HFF-Myc (cell line): Measurements from ENCODE around the gene DHH.
A peak's percentile ranks its signal among the peaks of the same experiment; 100 is the strongest.
"Not testable (repeated sequence)": the region's sequence is repeated elsewhere in the genome, so short reads cannot be mapped to it uniquely, and the experiment has no call there.

Experiments
- DNase-seq: peaks from one replicate; pipeline ENCODE4 v3.0.0-alpha.2; 2011; ENCODE audit warnings: low read depth; ENCODE audit errors: extremely low read depth
- H3K4me3 ChIP-seq: replicated peaks from 2 replicates; pipeline ENCODE4 v1.5.1; 2011; ENCODE audit warnings: low read depth, mild to moderate bottlenecking, control low read depth, low read length
- CTCF ChIP-seq: IDR thresholded peaks from 2 replicates; pipeline ENCODE4 v1.5.1; 2012; ENCODE audit warnings: mild to moderate bottlenecking, low read depth, low read length, control low read depth; ENCODE audit errors: missing control alignments

DHH gene

GRCh38 chr12:49094160-49094974 is at the start of gene DHH:
TSS of gene DHH (minus strand) at chr12:49094801. CDS start at chr12:49094512, 289 bp downstream.
- DNase-seq: no peak
- H3K4me3 ChIP-seq: 0 out of 2 replicates have a peak within 1 kb of the TSS, but pooled peaks have one; percentile 3
- no peak for TF ChIP-seq CTCF

GRCh38 chr12:49144384-49144783 is 49.8 kb upstream of the DHH start:
- no peak for TF ChIP-seq CTCF
- DNase-seq: no peak
- no peak overlapping the region for H3K4me3 ChIP-seq

GRCh38 chr12:49138999-49139398 is 44.4 kb upstream of the DHH start:
- no peak for DNase-seq
- TF ChIP-seq CTCF: no peak

DNA sequence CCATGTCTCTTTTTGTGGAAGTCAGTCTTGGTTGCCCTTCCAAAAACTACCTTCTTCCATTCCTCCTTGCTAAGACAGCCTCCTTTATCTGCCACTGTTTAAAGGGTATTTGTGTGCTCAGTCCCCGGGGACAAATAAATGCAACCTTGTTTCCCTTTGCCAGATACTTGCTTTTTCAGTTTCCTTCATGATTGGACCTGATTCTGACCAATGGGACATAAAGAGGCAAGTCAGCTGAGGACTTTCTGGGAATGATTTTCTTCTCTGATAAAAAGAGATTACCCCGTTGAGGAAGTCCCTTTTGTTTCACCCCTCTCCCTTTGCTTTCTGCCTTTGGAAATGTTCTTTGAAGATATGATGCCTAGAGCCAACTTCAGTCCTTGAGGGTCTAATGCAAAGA is 44.0 kb upstream of the DHH start:
- H3K4me3 ChIP-seq: no peak overlapping the region
- no peak for TF ChIP-seq CTCF
- DNase-seq: no peak

More at GRCh38 chr12:49138999-49139398, 44.4 kb upstream of the DHH start:
- no peak overlapping the region for H3K4me3 ChIP-seq

- DNase-seq: no peak
- no peak overlapping the region for H3K4me3 ChIP-seq
- TF ChIP-seq CTCF: no peak
These were observed 42.9 kb upstream of the DHH start for GRCh38 chr12:49137476-49137875.

DNA sequence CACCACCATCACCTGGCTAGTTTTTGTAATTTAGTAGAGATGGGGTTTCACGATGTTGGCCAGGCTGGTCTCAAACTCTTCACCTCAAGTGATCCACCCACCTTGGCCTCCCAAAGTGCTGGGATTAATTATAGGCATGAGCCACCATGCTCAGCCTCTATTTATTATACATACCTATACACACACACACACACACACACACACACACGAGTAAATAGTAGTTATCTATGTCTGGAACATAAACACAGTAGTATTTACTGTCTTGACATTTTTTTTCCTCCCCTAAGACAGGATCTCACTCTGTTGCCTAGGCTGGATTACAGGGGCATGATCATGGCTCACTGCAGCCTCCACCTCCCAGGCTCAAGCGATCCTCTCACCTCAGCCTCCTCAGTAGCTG is 42.4 kb upstream of the DHH start:
- DNase-seq, H3K4me3 ChIP-seq: not testable (repeated sequence)

- no peak overlapping the region for H3K4me3 ChIP-seq
- no peak for DNase-seq
- TF ChIP-seq CTCF: no peak
These were observed 39.0 kb upstream of the DHH start for GRCh38 chr12:49133590-49133989.
